HepG2 (cell line): ENCODE data around the gene PUDP.
"Not testable (repeated sequence)": the region's sequence is repeated elsewhere in the genome, so short reads cannot be mapped to it uniquely, and the experiment has no call there.

ENCODE experiments used
- ESRRA ChIP-seq: sonication (generic); formaldehyde crosslinking; IDR thresholded peaks from 2 replicates; pipeline ENCODE4 v1.5.1; 2020; ENCODE audit warnings: mild to moderate bottlenecking, low read depth, missing genetic modification reagents
- ETV6 ChIP-seq: sonication (generic); formaldehyde crosslinking; conservative IDR thresholded peaks from 2 replicates; pipeline ENCODE4 v1.4.0; 2020; ENCODE audit warnings: missing genetic modification reagents
- GABPA ChIP-seq, 2 experiments: IDR thresholded peaks; 2 replicates each; pipeline ENCODE4 v1.6.1; 2011 to 2016; ENCODE audit warnings: low read depth in 2 of 2, low read length in 1 of 2, missing biosample characterization in 1 of 2, missing genetic modification characterization in 1 of 2
- IKZF4 ChIP-seq: sonication (generic); formaldehyde crosslinking; IDR thresholded peaks from 2 replicates; pipeline ENCODE4 v1.5.1; 2020; ENCODE audit warnings: borderline replicate concordance, mild to moderate bottlenecking, low read depth, missing genetic modification reagents; ENCODE audit errors: not compliant biosample characterization
- POLR2AphosphoS5 ChIP-seq: IDR thresholded peaks from 2 replicates; pipeline ENCODE4 v1.6.1; 2012; ENCODE audit warnings: low read depth, low read length
- ZNF558 ChIP-seq: sonication (generic); formaldehyde crosslinking; IDR thresholded peaks from 2 replicates; pipeline ENCODE4 v1.9.0; 2022; ENCODE audit warnings: mild to moderate bottlenecking, missing genetic modification reagents, borderline replicate concordance
- ZNF570 ChIP-seq: sonication (generic); formaldehyde crosslinking; IDR thresholded peaks from 2 replicates; pipeline ENCODE4 v1.4.0; 2020; ENCODE audit warnings: mild to moderate bottlenecking, missing genetic modification reagents, borderline replicate concordance
- ZNF614 ChIP-seq: IDR thresholded peaks from 2 replicates; pipeline ENCODE4 v1.6.1; 2018; ENCODE audit warnings: missing biosample characterization, missing genetic modification reagents, inconsistent platforms, borderline replicate concordance
- TF ChIP-seq, protein P1 (sequence below): sonication (generic); formaldehyde crosslinking; IDR thresholded peaks from 2 replicates; pipeline ENCODE4 v1.5.0; 2020; ENCODE audit warnings: mild to moderate bottlenecking, missing genetic modification reagents, moderate library complexity
- TF ChIP-seq, protein P2 (sequence below): sonication (generic); formaldehyde crosslinking; IDR thresholded peaks from 2 replicates; pipeline ENCODE4 v1.5.1; 2020; ENCODE audit warnings: mild to moderate bottlenecking, missing genetic modification reagents

DNA sequence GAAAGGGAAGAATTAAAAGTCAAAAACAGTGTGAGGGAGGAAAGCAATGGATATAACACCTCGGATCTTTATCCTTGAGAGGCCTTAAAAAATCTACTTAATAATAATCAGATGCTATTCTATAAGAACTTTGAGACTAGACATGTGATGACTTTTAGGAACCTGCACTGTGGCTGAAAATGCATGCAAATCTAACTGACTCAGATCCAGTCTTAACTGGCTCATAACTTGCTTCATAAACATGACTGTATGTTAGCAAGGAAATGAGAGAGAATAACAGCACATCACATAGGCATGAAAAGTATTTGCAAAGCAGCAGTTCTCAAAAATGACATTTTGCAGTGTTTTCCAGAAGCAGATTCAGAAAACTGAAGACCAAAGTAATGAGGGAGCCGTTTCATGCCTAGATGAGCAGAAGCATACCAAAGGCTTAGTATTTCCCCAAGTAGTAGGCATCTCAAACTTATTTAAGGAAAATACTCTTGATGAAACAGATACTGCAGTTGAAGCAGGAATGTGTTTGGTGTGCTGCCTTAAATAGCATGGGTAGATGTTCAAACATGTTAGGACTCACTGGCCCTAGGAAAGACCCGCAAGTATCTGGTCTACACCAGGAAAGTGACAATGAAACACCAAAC is 104.0 kb downstream of the PUDP start:
- TF ChIP-seq IKZF4 (CRISPR knock-in tag); POLR2AphosphoS5; GABPA (IDR thresholded peaks at IDR 0.05; ENCODE audit: low read depth, low read length); GABPA (CRISPR knock-in tag; IDR thresholded peaks at IDR 0.05; ENCODE audit: low read depth); ESRRA (CRISPR knock-in tag); ETV6 (CRISPR knock-in tag); ZNF614 (CRISPR knock-in tag); ZNF570; ZNF558: not testable (repeated sequence)
- TF ChIP-seq, protein P1, sequence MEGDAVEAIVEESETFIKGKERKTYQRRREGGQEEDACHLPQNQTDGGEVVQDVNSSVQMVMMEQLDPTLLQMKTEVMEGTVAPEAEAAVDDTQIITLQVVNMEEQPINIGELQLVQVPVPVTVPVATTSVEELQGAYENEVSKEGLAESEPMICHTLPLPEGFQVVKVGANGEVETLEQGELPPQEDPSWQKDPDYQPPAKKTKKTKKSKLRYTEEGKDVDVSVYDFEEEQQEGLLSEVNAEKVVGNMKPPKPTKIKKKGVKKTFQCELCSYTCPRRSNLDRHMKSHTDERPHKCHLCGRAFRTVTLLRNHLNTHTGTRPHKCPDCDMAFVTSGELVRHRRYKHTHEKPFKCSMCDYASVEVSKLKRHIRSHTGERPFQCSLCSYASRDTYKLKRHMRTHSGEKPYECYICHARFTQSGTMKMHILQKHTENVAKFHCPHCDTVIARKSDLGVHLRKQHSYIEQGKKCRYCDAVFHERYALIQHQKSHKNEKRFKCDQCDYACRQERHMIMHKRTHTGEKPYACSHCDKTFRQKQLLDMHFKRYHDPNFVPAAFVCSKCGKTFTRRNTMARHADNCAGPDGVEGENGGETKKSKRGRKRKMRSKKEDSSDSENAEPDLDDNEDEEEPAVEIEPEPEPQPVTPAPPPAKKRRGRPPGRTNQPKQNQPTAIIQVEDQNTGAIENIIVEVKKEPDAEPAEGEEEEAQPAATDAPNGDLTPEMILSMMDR (CRISPR knock-in tag), result not testable (repeated sequence)
- TF ChIP-seq, protein P2, sequence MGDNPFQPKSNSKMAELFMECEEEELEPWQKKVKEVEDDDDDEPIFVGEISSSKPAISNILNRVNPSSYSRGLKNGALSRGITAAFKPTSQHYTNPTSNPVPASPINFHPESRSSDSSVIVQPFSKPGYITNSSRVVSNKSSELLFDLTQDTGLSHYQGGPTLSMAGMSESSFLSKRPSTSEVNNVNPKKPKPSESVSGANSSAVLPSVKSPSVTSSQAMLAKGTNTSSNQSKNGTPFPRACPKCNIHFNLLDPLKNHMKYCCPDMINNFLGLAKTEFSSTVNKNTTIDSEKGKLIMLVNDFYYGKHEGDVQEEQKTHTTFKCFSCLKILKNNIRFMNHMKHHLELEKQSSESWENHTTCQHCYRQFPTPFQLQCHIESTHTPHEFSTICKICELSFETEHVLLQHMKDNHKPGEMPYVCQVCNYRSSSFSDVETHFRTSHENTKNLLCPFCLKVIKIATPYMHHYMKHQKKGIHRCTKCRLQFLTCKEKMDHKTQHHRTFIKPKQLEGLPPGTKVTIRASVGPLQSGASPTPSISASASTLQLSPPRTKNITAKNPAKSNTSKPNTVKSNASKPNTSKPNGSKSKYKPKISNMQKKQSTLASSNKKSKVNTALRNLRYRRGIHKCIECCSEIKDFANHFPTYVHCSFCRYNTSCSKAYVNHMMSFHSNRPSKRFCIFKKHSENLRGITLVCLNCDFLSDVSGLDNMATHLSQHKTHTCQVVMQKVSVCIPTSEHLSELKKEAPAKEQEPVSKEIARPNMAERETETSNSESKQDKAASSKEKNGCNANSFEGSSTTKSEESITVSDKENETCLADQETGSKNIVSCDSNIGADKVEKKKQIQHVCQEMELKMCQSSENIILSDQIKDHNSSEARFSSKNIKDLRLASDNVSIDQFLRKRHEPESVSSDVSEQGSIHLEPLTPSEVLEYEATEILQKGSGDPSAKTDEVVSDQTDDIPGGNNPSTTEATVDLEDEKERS (CRISPR knock-in tag), result not testable (repeated sequence)
